ENCODE data around the gene ITGA1. TPM values are rescaled to one million over a fixed set of nuclear protein-coding genes. Genes with fewer than 3 reads are reported as not detected.
A peak's percentile ranks its signal among the peaks of the same experiment; 100 is the strongest.

The ITGA1 gene
- total and polyA plus RNA-seq, 2 donors from 2014 or later: 13.3 to 65.6 TPM

- no peaks in the 10 kb centered on the region for H3K36me3 ChIP-seq (ENCODE audit: control insufficient read depth in 2 of 3, insufficient read depth in 3 of 3, low read length in 3 of 3)
- no peak overlapping the region for H3K9ac ChIP-seq (ENCODE audit: low read length in 3 of 3)
- TF ChIP-seq CTCF (IDR thresholded peaks at IDR 0.05; ENCODE audit: borderline replicate concordance, extremely low read depth, insufficient read depth): no peak
- peaks cover 0 to 12% (median 3%) of the 10 kb centered on the region in 3 donors for H3K4me1 ChIP-seq (ENCODE audit: control insufficient read depth in 2 of 3, insufficient read depth in 2 of 3, low read depth in 1 of 3, low read length in 3 of 3)
- intact Hi-C loops (cut with DNase I): loop anchor here (10.0 kb wide), 1 partner anchor 139 kb away; no protein-coding TSS in a partner anchor
- no peak overlapping the region for H3K27ac ChIP-seq (ENCODE audit: low read depth in 2 of 2, low read length in 2 of 2)
- FAIRE-seq (no peak), DNase-seq (peak in 1 of 5 donors; percentile 53)
- no peaks in the 10 kb centered on the region for H3K9me3 ChIP-seq (ENCODE audit: control insufficient read depth in 2 of 3, insufficient read depth in 1 of 3, low read length in 3 of 3)
- H3K4me3 ChIP-seq (ENCODE audit: low read length in 3 of 3): no peak overlapping the region
- no peaks in the 10 kb centered on the region for H3K27me3 ChIP-seq (ENCODE audit: control insufficient read depth, insufficient read depth, low read length)
Measured at GRCh38 chr5:52956014-52956413, 168.3 kb downstream of the ITGA1 start.

- DNase-seq (peak in 2 of 5 donors; percentile 58), FAIRE-seq (peak; percentile 93)
- Histone ChIP-seq H3K9ac (ENCODE audit: low read length in 3 of 3) (no peak overlapping the region), H3K27me3 (ENCODE audit: control insufficient read depth, insufficient read depth, low read length) (no peaks in the 10 kb centered on the region), H3K9me3 (ENCODE audit: control insufficient read depth in 2 of 3, insufficient read depth in 1 of 3, low read length in 3 of 3) (no peaks in the 10 kb centered on the region), H3K4me3 (ENCODE audit: low read length in 3 of 3) (no peak overlapping the region), H3K27ac (ENCODE audit: low read depth in 2 of 2, low read length in 2 of 2) (peak overlapping the region in 1 of 2 donors; percentile 36), H3K4me1 (ENCODE audit: control insufficient read depth in 2 of 3, insufficient read depth in 2 of 3, low read depth in 1 of 3, low read length in 3 of 3) (peaks cover 0 to 12% (median 5%) of the 10 kb centered on the region in 3 donors), H3K36me3 (ENCODE audit: control insufficient read depth in 2 of 3, insufficient read depth in 3 of 3, low read length in 3 of 3) (no peaks in the 10 kb centered on the region)
- intact Hi-C loops (cut with DNase I): loop anchor here (10.0 kb wide), 1 partner anchor 138 kb away; no protein-coding TSS in a partner anchor
- no peak for TF ChIP-seq CTCF (IDR thresholded peaks at IDR 0.05; ENCODE audit: borderline replicate concordance, extremely low read depth, insufficient read depth)
Measured at GRCh38 chr5:52956915-52957747, 169.4 kb downstream of the ITGA1 start.

GRCh38 chr5:52961274-52961681 lies 173.6 kb downstream of the ITGA1 start:
- Histone ChIP-seq H3K36me3 (ENCODE audit: control insufficient read depth in 2 of 3, insufficient read depth in 3 of 3, low read length in 3 of 3) (no peaks in the 10 kb centered on the region), H3K9ac (ENCODE audit: low read length in 3 of 3) (no peak overlapping the region), H3K27me3 (ENCODE audit: control insufficient read depth, insufficient read depth, low read length) (no peaks in the 10 kb centered on the region), H3K9me3 (ENCODE audit: control insufficient read depth in 2 of 3, insufficient read depth in 1 of 3, low read length in 3 of 3) (no peaks in the 10 kb centered on the region), H3K4me3 (ENCODE audit: low read length in 3 of 3) (no peak overlapping the region), H3K27ac (ENCODE audit: low read depth in 2 of 2, low read length in 2 of 2) (peak overlapping the region in 1 of 2 donors; percentile 7), H3K4me1 (ENCODE audit: control insufficient read depth in 2 of 3, insufficient read depth in 2 of 3, low read depth in 1 of 3, low read length in 3 of 3) (peaks cover 0 to 8% (median 3%) of the 10 kb centered on the region in 3 donors)
- no peak for TF ChIP-seq CTCF (IDR thresholded peaks at IDR 0.05; ENCODE audit: borderline replicate concordance, extremely low read depth, insufficient read depth)
- DNase-seq (no peak), FAIRE-seq (no peak)
- intact Hi-C loops (cut with DNase I): no loop called here
